Activated T-cell treated with anti-CD3 and anti-CD28 coated beads for 48 hours (primary cell): ENCODE measurements around the gene ITM2C.

Source experiments
- DNase-seq: peaks from one replicate; pipeline ENCODE4 v3.0.0-alpha.2; 2020; ENCODE audit warnings: low read depth

ITM2C gene

GRCh38 chr2:230873661-230874401, 9.1 kb downstream of the ITM2C start:
- no peak for DNase-seq

GRCh38 chr2:230874456-230874855, 9.7 kb downstream of the ITM2C start:
- no peak for DNase-seq

GRCh38 chr2:230874876-230875275, 10.1 kb downstream of the ITM2C start:
- no peak for DNase-seq

- no peak for DNase-seq
Observed at GRCh38 chr2:230875347-230876315, 10.9 kb downstream of the ITM2C start.

- DNase-seq, result no peak
Observed at GRCh38 chr2:230877116-230877758, 12.5 kb downstream of the ITM2C start.

GRCh38 chr2:230877759-230878598, 13.2 kb downstream of the ITM2C start:
- no peak for DNase-seq

GRCh38 chr2:230878599-230879188, 14.0 kb downstream of the ITM2C start:
- DNase-seq, result no peak

- DNase-seq, result no peak
Observed at GRCh38 chr2:230879271-230879882, 14.6 kb downstream of the ITM2C start.

- no peak for DNase-seq
Observed at GRCh38 chr2:230879891-230880290, 15.1 kb downstream of the ITM2C start.

- DNase-seq, result no peak
Observed at GRCh38 chr2:230881840-230882239, 17.1 kb downstream of the ITM2C start.

GRCh38 chr2:230885463-230886130, 20.9 kb downstream of the ITM2C start:
- no peak for DNase-seq

GRCh38 chr2:230886206-230886605, 21.5 kb downstream of the ITM2C start:
- DNase-seq, result no peak

GRCh38 chr2:230886671-230887071, 21.9 kb downstream of the ITM2C start:
- no peak for DNase-seq

GRCh38 chr2:230887342-230887741, 22.6 kb downstream of the ITM2C start:
- no peak for DNase-seq

GRCh38 chr2:230888824-230889400, 24.2 kb downstream of the ITM2C start:
- no peak for DNase-seq

- no peak for DNase-seq
Observed at GRCh38 chr2:230889911-230890601, 25.3 kb downstream of the ITM2C start.

- no peak for DNase-seq
Observed at GRCh38 chr2:230890646-230891045, 25.9 kb downstream of the ITM2C start.

GRCh38 chr2:230891064-230891463, 26.3 kb downstream of the ITM2C start:
- DNase-seq, result no peak

GRCh38 chr2:230891509-230891908, 26.8 kb downstream of the ITM2C start:
- no peak for DNase-seq
